Upper lobe of right lung (tissue), 1 donor: Measurements from ENCODE around the gene FKTN. TPM values are rescaled to one million over a fixed set of nuclear protein-coding genes. Genes with fewer than 3 reads are reported as not detected.

Experiments
- ATAC-seq: fragments of 200-7000 bp; cut with Tn5 transposase; one replicate; pipeline ENCODE4 v1.9.1; 2020; ENCODE audit warnings: mild to moderate bottlenecking, moderate library complexity
- DNase-seq: peaks from one replicate; pipeline ENCODE4 v3.0.0-alpha.2; 2020
- H3K27ac ChIP-seq: fragments of 200-600 bp; one replicate; pipeline ENCODE4 v1.8.0; 2022
- H3K27me3 ChIP-seq: fragments of 200-600 bp; one replicate; pipeline ENCODE4 v1.8.0; 2022; ENCODE audit warnings: mild to moderate bottlenecking
- H3K36me3 ChIP-seq: fragments of 200-600 bp; one replicate; pipeline ENCODE4 v1.8.0; 2022
- H3K4me1 ChIP-seq: fragments of 200-600 bp; one replicate; pipeline ENCODE4 v1.8.0; 2022
- H3K4me3 ChIP-seq: fragments of 200-600 bp; one replicate; pipeline ENCODE4 v1.8.0; 2022; ENCODE audit warnings: mild to moderate bottlenecking
- H3K9me3 ChIP-seq: fragments of 200-600 bp; one replicate; pipeline ENCODE4 v1.8.0; 2022
- intact Hi-C: fragments of 100-400 bp; cut with DNase I; formaldehyde crosslinking; loops from one replicate; pipeline ENCODE4 v1.11.0; 2022
- total RNA-seq: library from RNA; stranded (reverse); fragmentation: NEBNext Ultra II Directional; extraction: Animal tissue kit (Norgen Biotek cat#: 25700); gene quantifications from one replicate; pipeline ENCODE4 v1.2.1, GENCODE V29; 2021
- TF ChIP-seq, protein P1 (sequence below): fragments of 200-600 bp; IDR thresholded peaks from one replicate; pipeline ENCODE4 v1.8.0; 2022; ENCODE audit warnings: antibody characterized with exemption
- donor health status: DM: no; HTN: yes; CAD: no; lungs with severe emphysema.

Gene FKTN
- total RNA-seq, 1 donor from 2014 or later, result 10.8 TPM

DNA sequence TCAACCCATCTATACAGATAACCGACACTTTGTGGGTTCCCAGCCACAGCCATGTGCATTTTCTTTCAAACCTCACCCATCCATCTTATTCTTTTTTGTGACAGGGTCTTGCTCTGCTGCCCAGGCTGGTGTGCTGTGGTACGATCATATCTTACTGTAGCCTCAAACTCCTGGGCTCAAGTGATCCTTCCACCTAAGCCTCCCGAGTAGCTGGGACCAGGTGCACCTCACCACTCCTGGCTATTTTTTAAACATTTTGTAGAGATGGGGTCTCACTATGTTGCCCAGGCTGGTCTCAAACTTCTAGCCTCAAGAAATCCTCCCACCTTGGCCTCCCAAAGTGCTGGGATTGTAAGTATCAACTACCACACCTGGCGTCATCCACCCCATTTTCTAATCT is 129.0 kb downstream of the FKTN start:
- no peaks in the 10 kb centered on the region for H3K36me3 ChIP-seq
- no peak for DNase-seq
- H3K4me1 ChIP-seq, result no peaks in the 10 kb centered on the region
- H3K27me3 ChIP-seq, result peaks cover 14% of the 10 kb centered on the region
- intact Hi-C loops, result no loop called here
- ATAC-seq, result no peak
- TF ChIP-seq, protein P1, sequence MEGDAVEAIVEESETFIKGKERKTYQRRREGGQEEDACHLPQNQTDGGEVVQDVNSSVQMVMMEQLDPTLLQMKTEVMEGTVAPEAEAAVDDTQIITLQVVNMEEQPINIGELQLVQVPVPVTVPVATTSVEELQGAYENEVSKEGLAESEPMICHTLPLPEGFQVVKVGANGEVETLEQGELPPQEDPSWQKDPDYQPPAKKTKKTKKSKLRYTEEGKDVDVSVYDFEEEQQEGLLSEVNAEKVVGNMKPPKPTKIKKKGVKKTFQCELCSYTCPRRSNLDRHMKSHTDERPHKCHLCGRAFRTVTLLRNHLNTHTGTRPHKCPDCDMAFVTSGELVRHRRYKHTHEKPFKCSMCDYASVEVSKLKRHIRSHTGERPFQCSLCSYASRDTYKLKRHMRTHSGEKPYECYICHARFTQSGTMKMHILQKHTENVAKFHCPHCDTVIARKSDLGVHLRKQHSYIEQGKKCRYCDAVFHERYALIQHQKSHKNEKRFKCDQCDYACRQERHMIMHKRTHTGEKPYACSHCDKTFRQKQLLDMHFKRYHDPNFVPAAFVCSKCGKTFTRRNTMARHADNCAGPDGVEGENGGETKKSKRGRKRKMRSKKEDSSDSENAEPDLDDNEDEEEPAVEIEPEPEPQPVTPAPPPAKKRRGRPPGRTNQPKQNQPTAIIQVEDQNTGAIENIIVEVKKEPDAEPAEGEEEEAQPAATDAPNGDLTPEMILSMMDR, result no peak
- H3K27ac ChIP-seq, result no peak overlapping the region
- H3K4me3 ChIP-seq, result no peak overlapping the region
- no peaks in the 10 kb centered on the region for H3K9me3 ChIP-seq

Other genes starting within 250 kb of the FKTN start
- gene FSD1L, start 110.1 kb upstream of the FKTN start, total RNA-seq, result 4.5 TPM
- not detected for gene TAL2, start 104.3 kb downstream of the FKTN start, total RNA-seq
- 15.9 TPM for gene TMEM38B, start 136.4 kb downstream of the FKTN start, total RNA-seq